ENCODE data around the gene THEMIS2. TPM values are rescaled to one million over a fixed set of nuclear protein-coding genes. Genes with fewer than 3 reads are reported as not detected.

THEMIS2 gene
- total and polyA plus RNA-seq, 9 of the 15 experiments (the other 6 are each of a cell fraction or from before 2014, with no cell fraction given): 2.3 to 12.7 (median 8.0) TPM

DNA sequence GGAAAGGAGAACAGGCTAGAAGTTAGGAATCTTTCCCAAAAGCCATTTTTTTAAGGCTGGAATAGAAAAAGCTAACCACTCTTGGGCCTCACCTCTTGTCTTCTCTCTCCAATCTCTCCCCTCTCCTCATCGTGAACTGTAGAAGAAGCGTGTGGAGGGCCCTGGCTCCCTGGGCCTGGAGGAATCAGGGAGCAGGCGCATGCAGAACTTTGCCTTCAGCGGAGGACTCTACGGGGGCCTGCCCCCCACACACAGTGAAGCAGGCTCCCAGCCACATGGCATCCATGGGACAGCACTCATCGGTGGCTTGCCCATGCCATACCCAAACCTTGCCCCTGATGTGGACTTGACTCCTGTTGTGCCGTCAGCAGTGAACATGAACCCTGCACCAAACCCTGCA lies 22.4 kb upstream of the THEMIS2 start:
- Histone ChIP-seq H3K9me1 (ENCODE audit: control insufficient read depth, insufficient read depth, low read length) (no peaks in the 10 kb centered on the region), H3K4me1 (replicated peaks in 1 of 2; ENCODE audit: control insufficient read depth in 2 of 2, insufficient read depth in 2 of 2, low read length in 2 of 2) (no peaks in the 10 kb centered on the region), H3K4me3 (no peak overlapping the region), H3K4me2 (ENCODE audit: insufficient read depth, low read length) (no peak overlapping the region), H4K20me1 (replicated peaks; ENCODE audit: control insufficient read depth, insufficient read depth, low read length) (no peaks in the 10 kb centered on the region; the same call in 1 of the 2 replicates), H3K9me3 (replicated peaks; ENCODE audit: control insufficient read depth, insufficient read depth, low read depth, low read length) (no peaks in the 10 kb centered on the region), H3K27me3 (ENCODE audit: control insufficient read depth in 2 of 2, insufficient read depth in 2 of 2, low read length in 2 of 2) (no peaks in the 10 kb centered on the region), H2AFZ (ENCODE audit: low read depth, low read length) (no peak overlapping the region), H3K9ac (ENCODE audit: insufficient read depth in 1 of 2, low read depth in 2 of 2, low read length in 2 of 2) (peak overlapping the region in 1 of 2 experiments; percentile 20; a peak in 1 of 4 replicates), H3K79me2 (ENCODE audit: control insufficient read depth, insufficient read depth, low read length) (no peaks in the 10 kb centered on the region; the same call in 2 of the 3 replicates), H3K27ac (ENCODE audit: extremely low read depth, low read depth, low read length) (no peak overlapping the region), H3K36me3 (ENCODE audit: control insufficient read depth, insufficient read depth, low read length) (peaks cover 62% of the 10 kb centered on the region)
- DNase-seq (ENCODE audit: extremely low read depth in 1 of 4, low spot score in 3 of 4): no peak
- intact Hi-C loops (cut with micrococcal nuclease) (no loop called here), in situ Hi-C loops (cut with MboI) (no loop called here)
- ATAC-seq: peak; percentile 33; the same call in 1 of the 3 replicates
- ChIA-PET CTCF (ENCODE audit: low intra/inter-chr PET ratio) (no interaction called here), POLR2A (interaction anchor here (0.7 to 3.3 kb wide), 4 partner anchors 9 to 638 kb away, joined by 3 to 15 read pairs (median 7); partner anchors contain the start of gene PPP1R8)
- TF ChIP-seq PHB (CRISPR knock-in tag; IDR thresholded peaks at IDR 0.05) (no peak), ZNF212 (CRISPR knock-in tag; IDR thresholded peaks at IDR 0.05) (no peak), GTF2B (IDR thresholded peaks at IDR 0.05; ENCODE audit: extremely low read depth, insufficient read length) (no peak), L3MBTL2 (IDR thresholded peaks at IDR 0.05) (no peak), BHLHE40 (IDR thresholded peaks at IDR 0.05; ENCODE audit: low read length) (no peak), NFRKB (IDR thresholded peaks at IDR 0.05; ENCODE audit: low read depth) (no peak), ZEB2 (IDR thresholded peaks at IDR 0.05) (no peak), CREB3L1 (IDR thresholded peaks at IDR 0.05; ENCODE audit: borderline replicate concordance, low read depth) (no peak), RB1 (IDR thresholded peaks at IDR 0.05; ENCODE audit: low read depth) (no peak), PHF8 (IDR thresholded peaks at IDR 0.05; ENCODE audit: borderline replicate concordance, low read length) (no peak), SP1 (CRISPR knock-in tag; IDR thresholded peaks at IDR 0.05) (no peak)
- 96% methylated on average over 7 of the region's 7 CpGs for WGBS (ENCODE audit: insufficient coverage, low coverage, missing lambda C conversion rate)
- FAIRE-seq: no peak
- BruUV-seq (replicated peaks): no TSS peak
